ENCODE data around the gene TM4SF20. TPM values are rescaled to one million over a fixed set of nuclear protein-coding genes. Genes with fewer than 3 reads are reported as not detected.

The TM4SF20 gene
- total RNA-seq, 4 donors from 2014 or later: not detected

DNA sequence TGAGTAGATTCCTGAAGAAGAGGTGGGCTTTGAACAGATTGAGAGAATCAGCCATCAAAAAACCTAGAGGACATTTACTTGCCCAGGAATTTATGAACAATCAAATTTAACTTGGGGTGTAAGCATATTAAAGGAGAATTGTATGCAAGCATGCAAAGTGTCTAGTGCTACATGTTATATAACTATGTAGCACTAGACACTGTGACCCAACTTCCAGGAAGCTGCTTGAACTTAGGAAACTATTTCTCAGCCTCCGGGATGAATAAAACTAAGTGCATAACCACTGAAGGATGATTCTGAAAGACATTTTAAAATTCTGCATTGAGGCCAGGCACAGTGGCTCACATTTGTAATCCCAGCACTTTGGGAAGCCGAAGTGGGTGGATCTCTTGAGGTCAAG, 41.7 kb downstream of the TM4SF20 start:
- Histone ChIP-seq H3K27me3 (no peaks in the 10 kb centered on the region), H3K36me3 (peaks cover 3 to 75% of the 10 kb centered on the region in 2 donors), H3K4me3 (no peak overlapping the region), H3K9me3 (no peaks in the 10 kb centered on the region), H3K4me1 (no peaks in the 10 kb centered on the region), H3K27ac (no peak overlapping the region)
- no peak for TF ChIP-seq POLR2A (IDR thresholded peaks at IDR 0.05)
- TF ChIP-seq POLR2AphosphoS5 (IDR thresholded peaks at IDR 0.05): no peak
- no peak for TF ChIP-seq EP300 (IDR thresholded peaks at IDR 0.05)
- no peak for TF ChIP-seq CTCF (IDR thresholded peaks at IDR 0.05)
- ATAC-seq: no peak
- WGBS, 2 donors (ENCODE audit: low coverage in 1 of 2): 92 to 100% methylated on average over 1 to 2 of the region's 2 CpGs

DNA sequence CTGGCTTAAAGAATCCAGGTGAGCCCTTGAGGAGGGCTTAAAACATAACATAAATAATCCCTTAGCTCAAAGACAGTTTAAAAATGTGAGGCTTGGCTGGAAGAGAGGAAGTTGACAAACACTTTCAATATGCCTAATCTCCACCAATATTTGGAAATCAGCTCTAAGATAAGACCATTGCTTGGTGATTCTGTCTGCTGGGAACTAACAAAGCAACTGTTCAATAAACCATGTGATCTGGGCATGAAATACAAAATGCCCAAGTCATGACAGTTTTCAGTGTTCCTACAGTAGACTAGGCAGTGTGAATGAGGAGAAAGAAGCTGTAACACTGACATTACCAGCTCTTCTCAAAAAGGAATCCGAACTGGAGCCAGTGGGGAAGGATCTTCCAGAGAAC, 43.4 kb downstream of the TM4SF20 start:
- H3K27me3 ChIP-seq: no peaks in the 10 kb centered on the region
- no peak overlapping the region for H3K4me3 ChIP-seq
- ATAC-seq: no peak
- H3K4me1 ChIP-seq: no peaks in the 10 kb centered on the region
- peaks cover 3 to 77% of the 10 kb centered on the region in 2 donors for H3K36me3 ChIP-seq
- WGBS, 2 donors (ENCODE audit: low coverage in 1 of 2): 100% methylated on average over 1 of the region's 1 CpG; no CpG with 5 or more reads in 1 of the 2 donors
- TF ChIP-seq CTCF (IDR thresholded peaks at IDR 0.05) (no peak), POLR2A (IDR thresholded peaks at IDR 0.05) (no peak), EP300 (IDR thresholded peaks at IDR 0.05) (no peak), POLR2AphosphoS5 (IDR thresholded peaks at IDR 0.05) (no peak)
- no peak overlapping the region for H3K27ac ChIP-seq
- no peaks in the 10 kb centered on the region for H3K9me3 ChIP-seq

DNA sequence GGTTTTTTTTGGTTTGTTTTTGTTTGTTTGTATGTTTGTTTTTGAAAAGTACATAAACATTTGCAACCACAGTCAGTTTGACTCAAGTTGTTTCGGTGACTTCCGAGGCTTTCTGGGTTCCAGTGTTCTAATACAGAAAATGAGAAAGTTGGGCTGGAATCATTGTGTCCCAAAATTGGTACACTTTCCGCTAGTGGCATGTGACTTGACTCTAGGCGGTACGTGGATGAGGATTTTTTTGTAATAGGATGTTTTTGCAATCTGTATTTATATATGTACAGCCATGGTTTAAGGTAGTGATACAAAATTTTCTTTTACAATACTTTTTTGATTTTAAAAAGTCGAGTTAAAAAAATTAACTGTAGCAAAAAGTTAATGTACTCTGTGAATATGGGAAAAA, 52.3 kb downstream of the TM4SF20 start:
- TF ChIP-seq POLR2A (IDR thresholded peaks at IDR 0.05) (no peak), POLR2AphosphoS5 (IDR thresholded peaks at IDR 0.05) (no peak), EP300 (IDR thresholded peaks at IDR 0.05) (no peak), CTCF (IDR thresholded peaks at IDR 0.05) (no peak)
- Histone ChIP-seq H3K9me3 (no peaks in the 10 kb centered on the region), H3K36me3 (peaks cover 0 to 23% of the 10 kb centered on the region in 2 donors), H3K27me3 (no peaks in the 10 kb centered on the region), H3K4me3 (no peak overlapping the region), H3K27ac (no peak overlapping the region), H3K4me1 (peaks cover 0 to 38% (median 0%) of the 10 kb centered on the region in 3 donors)
- no peak for ATAC-seq
- 84 to 96% methylated on average over 6 of the region's 6 CpGs for WGBS, 2 donors (ENCODE audit: low coverage in 1 of 2)

GRCh38 chr2:227325839-227326195, 53.3 kb downstream of the TM4SF20 start:
- ATAC-seq: peak; percentile 6
- peaks cover 0 to 38% (median 0%) of the 10 kb centered on the region in 3 donors for H3K4me1 ChIP-seq
- no peaks in the 10 kb centered on the region for H3K27me3 ChIP-seq
- no peak for TF ChIP-seq POLR2AphosphoS5 (IDR thresholded peaks at IDR 0.05)
- TF ChIP-seq POLR2A (IDR thresholded peaks at IDR 0.05): no peak
- no peak for TF ChIP-seq CTCF (IDR thresholded peaks at IDR 0.05)
- TF ChIP-seq EP300 (IDR thresholded peaks at IDR 0.05): no peak
- H3K27ac ChIP-seq: peak overlapping the region; percentile 73 to 94 (median 94)
- WGBS, 2 donors (ENCODE audit: low coverage in 1 of 2): 0% methylated on average over 4 of the region's 13 CpGs; no CpG with 5 or more reads in 1 of the 2 donors
- no peaks in the 10 kb centered on the region for H3K9me3 ChIP-seq
- H3K36me3 ChIP-seq: peaks cover 0 to 14% of the 10 kb centered on the region in 2 donors
- H3K4me3 ChIP-seq: peak overlapping the region; percentile 59 to 78

DNA sequence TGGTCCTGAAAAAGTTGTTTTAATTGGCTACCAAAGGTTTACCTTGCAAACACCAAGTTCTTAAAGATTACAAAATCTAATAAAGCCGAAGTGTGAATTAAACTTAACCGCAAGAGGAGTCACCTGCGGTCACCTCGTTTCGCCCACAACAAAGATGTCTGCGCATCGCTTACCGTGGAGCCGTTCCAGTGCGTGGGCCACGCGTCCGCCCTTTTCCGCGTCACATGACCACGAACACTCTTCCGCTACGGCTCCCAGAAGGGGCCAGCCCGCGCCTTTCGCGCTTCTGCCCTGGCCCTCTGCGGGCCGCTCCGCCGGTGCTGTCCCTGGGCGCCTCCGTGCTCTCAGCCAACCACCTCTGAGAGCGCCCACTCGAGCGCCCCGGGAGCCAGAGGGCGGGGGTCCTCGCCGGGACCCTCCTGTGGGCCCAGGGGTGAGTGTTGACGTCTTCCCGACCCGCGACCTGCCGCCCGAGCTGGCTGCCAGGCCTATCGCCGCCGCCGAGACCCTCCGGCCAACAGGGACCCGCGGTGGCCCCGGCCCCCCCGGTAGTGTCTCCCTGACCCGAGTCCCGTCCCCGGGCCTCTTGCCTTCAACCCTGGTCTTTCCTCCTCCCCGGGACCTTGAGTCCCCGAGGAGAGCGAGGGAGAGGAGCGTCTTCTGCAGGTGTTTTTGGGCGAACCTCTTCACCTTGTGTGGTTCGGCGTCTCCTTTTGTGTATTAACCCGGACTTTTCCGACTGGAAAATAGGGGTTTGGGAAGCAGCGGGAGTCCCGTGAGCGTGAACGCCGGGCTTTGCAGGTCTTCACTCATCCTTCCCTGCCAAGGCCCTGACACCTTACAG, 53.9 kb downstream of the TM4SF20 start, which contains the start of gene MFF:
TSS of gene MFF (plus strand) at position 257 of the 844 bp plus-strand sequence. CDS start 5,415 bp downstream, outside the sequence.
- TF ChIP-seq POLR2AphosphoS5 (IDR thresholded peaks at IDR 0.05): peak; percentile 98
- peak in 2 of 4 experiments; percentile 7 to 38 for TF ChIP-seq CTCF (IDR thresholded peaks at IDR 0.05)
- TF ChIP-seq EP300 (IDR thresholded peaks at IDR 0.05): no peak
- peak; percentile 77 to 81 for TF ChIP-seq POLR2A (IDR thresholded peaks at IDR 0.05)
- no peaks in the 10 kb centered on the region for H3K27me3 ChIP-seq
- H3K4me3 ChIP-seq: peak within 1 kb of the TSS; percentile 59 to 78
- peaks cover 0 to 8% of the 10 kb centered on the region in 2 donors for H3K36me3 ChIP-seq
- peak; percentile 99 for ATAC-seq
- H3K27ac ChIP-seq: peak within 1 kb of the TSS; percentile 73 to 94 (median 94)
- 0 to 1% methylated on average over 5 to 13 of the region's 67 CpGs for WGBS, 2 donors (ENCODE audit: low coverage in 1 of 2)
- no peaks in the 10 kb centered on the region for H3K9me3 ChIP-seq
- H3K4me1 ChIP-seq: peaks cover 0 to 38% (median 0%) of the 10 kb centered on the region in 3 donors
